ENCODE measurements around the gene MESP2. TPM values are rescaled to one million over a fixed set of nuclear protein-coding genes. Genes with fewer than 3 reads are reported as not detected.

The MESP2 gene
- total RNA-seq, 4 donors from 2014 or later, result 1.1 TPM; not detected in 3

DNA sequence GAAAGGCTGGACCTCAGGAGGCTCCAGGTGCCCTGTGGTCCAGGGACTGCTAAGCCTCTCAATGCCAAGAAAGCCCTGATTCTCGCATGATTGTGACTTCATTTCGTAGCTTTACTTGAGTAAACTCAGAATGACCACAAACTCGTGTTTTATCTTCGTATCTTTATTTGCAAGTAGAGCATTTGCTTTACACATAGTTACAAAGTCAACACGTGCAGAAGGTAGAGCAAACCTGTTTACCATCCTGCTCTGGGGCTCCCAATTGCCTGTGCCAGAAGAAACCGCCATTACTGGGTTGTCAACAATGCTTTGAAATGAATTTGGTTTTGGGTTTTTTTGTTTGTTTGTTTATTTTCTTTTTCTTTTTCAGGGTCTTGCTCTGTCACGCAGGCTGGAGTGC, 19.2 kb upstream of the MESP2 start:
- H3K4me3 ChIP-seq, result no peak overlapping the region
- TF ChIP-seq CTCF (IDR thresholded peaks at IDR 0.05) (no peak), EP300 (IDR thresholded peaks at IDR 0.05) (no peak), POLR2AphosphoS5 (IDR thresholded peaks at IDR 0.05) (no peak), POLR2A (IDR thresholded peaks at IDR 0.05) (no peak)
- DNase-seq (ENCODE audit: low spot score in 2 of 2), result no peak
- H3K4me1 ChIP-seq, result peaks cover 16% of the 10 kb centered on the region
- 75% methylated on average over 7 of the region's 7 CpGs for whole genome bisulfite sequencing
- H3K27ac ChIP-seq, result no peak overlapping the region
- no peaks in the 10 kb centered on the region for H3K36me3 ChIP-seq
- no peaks in the 10 kb centered on the region for H3K27me3 ChIP-seq
- H3K9me3 ChIP-seq, result no peaks in the 10 kb centered on the region

- Histone ChIP-seq H3K36me3 (no peaks in the 10 kb centered on the region), H3K4me1 (peaks cover 20% of the 10 kb centered on the region), H3K27ac (no peak overlapping the region), H3K4me3 (no peak overlapping the region), H3K9me3 (no peaks in the 10 kb centered on the region), H3K27me3 (no peaks in the 10 kb centered on the region)
- 92% methylated on average over 2 of the region's 8 CpGs for WGBS
- no peak for TF ChIP-seq CTCF (IDR thresholded peaks at IDR 0.05)
- TF ChIP-seq POLR2A (IDR thresholded peaks at IDR 0.05), result no peak
- TF ChIP-seq EP300 (IDR thresholded peaks at IDR 0.05), result no peak
- TF ChIP-seq POLR2AphosphoS5 (IDR thresholded peaks at IDR 0.05), result no peak
- DNase-seq (ENCODE audit: low spot score in 2 of 2), result no peak
Observed at GRCh38 chr15:89758283-89758682, 17.8 kb upstream of the MESP2 start.

DNA sequence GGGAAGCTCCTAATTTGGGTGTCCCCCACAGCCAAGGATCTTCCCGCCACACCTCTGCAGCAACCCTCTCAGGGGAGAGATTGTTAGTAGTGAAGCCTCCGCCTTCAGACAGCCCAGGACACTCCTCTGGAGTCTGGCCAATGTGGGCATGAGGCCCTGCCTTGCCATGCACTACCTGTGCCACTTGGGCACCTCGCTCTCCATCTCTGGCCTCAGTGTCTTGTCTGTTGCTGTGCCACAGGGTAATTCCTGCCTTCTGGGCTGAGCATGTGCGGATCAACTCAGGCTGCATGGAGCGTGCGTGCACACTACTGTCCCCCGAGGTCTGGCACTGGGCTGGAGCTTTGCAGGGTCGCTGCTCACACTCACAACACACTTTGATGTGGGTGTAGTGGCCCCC, 17.2 kb upstream of the MESP2 start:
- H3K27me3 ChIP-seq, result no peaks in the 10 kb centered on the region
- 92% methylated on average over 6 of the region's 8 CpGs for WGBS
- H3K9me3 ChIP-seq, result no peaks in the 10 kb centered on the region
- H3K4me3 ChIP-seq, result no peak overlapping the region
- H3K4me1 ChIP-seq, result peaks cover 20% of the 10 kb centered on the region
- no peak overlapping the region for H3K27ac ChIP-seq
- TF ChIP-seq POLR2A (IDR thresholded peaks at IDR 0.05) (no peak), POLR2AphosphoS5 (IDR thresholded peaks at IDR 0.05) (no peak), EP300 (IDR thresholded peaks at IDR 0.05) (no peak), CTCF (IDR thresholded peaks at IDR 0.05) (no peak)
- DNase-seq (ENCODE audit: low spot score in 2 of 2), result no peak
- H3K36me3 ChIP-seq, result no peaks in the 10 kb centered on the region

DNA sequence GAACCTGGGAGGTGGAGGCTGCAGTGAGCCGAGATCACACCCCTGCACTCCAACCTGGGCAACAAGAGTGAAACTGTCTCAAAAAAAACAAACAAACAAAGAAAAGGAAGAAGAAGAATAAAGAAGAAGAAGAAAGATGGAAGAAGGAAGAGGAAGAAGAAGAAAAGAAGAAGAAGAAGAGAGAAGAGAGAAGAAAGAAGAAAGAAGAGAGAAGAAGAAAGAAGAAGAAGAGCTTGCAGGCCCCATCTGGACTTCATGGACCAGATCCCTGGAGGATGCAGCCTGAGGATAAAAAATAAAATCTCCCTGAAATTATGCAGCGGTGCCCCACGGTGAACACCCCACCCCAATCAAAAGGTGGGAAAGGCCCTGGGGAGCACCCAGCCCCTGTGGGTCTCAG, 16.3 kb upstream of the MESP2 start:
- Histone ChIP-seq H3K4me3 (no peak overlapping the region), H3K4me1 (peaks cover 20% of the 10 kb centered on the region), H3K27ac (no peak overlapping the region), H3K9me3 (no peaks in the 10 kb centered on the region), H3K36me3 (no peaks in the 10 kb centered on the region), H3K27me3 (no peaks in the 10 kb centered on the region)
- WGBS, result 83% methylated on average over 3 of the region's 3 CpGs
- no peak for DNase-seq (ENCODE audit: low spot score in 2 of 2)
- TF ChIP-seq CTCF (IDR thresholded peaks at IDR 0.05), result no peak
- no peak for TF ChIP-seq POLR2AphosphoS5 (IDR thresholded peaks at IDR 0.05)
- no peak for TF ChIP-seq POLR2A (IDR thresholded peaks at IDR 0.05)
- no peak for TF ChIP-seq EP300 (IDR thresholded peaks at IDR 0.05)

DNA sequence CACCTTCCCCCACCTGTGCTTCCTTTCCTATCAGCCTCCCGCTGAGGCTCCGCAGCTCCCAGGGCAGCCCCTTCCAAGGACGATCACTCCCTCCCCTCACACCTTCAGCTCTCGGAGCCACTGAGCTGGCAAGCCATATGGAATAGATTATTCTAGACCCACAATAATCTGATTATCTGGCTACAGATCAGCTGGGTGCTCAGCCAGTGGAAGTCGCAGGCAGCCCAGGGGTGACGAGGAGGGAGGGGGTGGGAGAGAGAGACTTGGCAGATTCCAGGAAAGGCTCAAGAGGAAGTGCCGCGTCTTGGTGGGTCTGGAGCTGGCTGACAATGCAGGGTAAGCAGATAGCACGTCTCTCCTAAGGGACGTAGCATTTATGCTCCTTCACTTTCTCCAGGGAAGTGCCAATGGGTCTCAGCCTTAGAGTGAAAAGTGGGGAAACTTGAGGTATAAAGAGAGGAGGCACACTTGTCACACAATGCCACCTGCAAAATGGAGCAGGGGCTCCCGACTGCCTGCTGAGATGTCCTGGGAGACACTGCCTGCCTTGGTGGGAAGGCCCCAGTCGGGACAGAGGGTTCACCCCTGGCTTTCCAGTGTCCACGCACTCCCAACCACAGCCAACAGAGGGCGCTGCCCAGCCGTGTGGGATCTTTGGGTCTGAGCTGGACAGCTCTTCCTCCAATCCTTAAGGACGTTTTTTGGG, 15.7 kb upstream of the MESP2 start:
- Histone ChIP-seq H3K9me3 (no peaks in the 10 kb centered on the region), H3K4me1 (peaks cover 20% of the 10 kb centered on the region), H3K27me3 (no peaks in the 10 kb centered on the region), H3K27ac (no peak overlapping the region), H3K4me3 (no peak overlapping the region), H3K36me3 (no peaks in the 10 kb centered on the region)
- TF ChIP-seq POLR2A (IDR thresholded peaks at IDR 0.05) (no peak), POLR2AphosphoS5 (IDR thresholded peaks at IDR 0.05) (no peak), CTCF (IDR thresholded peaks at IDR 0.05) (peak; percentile 92), EP300 (IDR thresholded peaks at IDR 0.05) (no peak)
- peak; percentile 89 to 91 for DNase-seq (ENCODE audit: low spot score in 2 of 2)
- WGBS, result 36% methylated on average over 15 of the region's 16 CpGs
